Measurements from ENCODE around the gene ITM2B.

The ITM2B gene

GRCh38 chr13:48246102-48246501 lies 13.1 kb downstream of the ITM2B start:
- POLR2A ChIA-PET = interaction anchor here (1.3 kb wide), 1 partner anchor 13 kb away, joined by 4 read pairs; the partner anchor contains the start of gene ITM2B
- Histone ChIP-seq H3K36me3 (ENCODE audit: control insufficient read depth in 2 of 2, insufficient read depth in 1 of 2, low read length in 2 of 2) (no peaks in the 10 kb centered on the region; a peak in 1 of 3 replicates), H3K4me3 (ENCODE audit: low read depth, low read length) (no peak overlapping the region), H3K4me1 (ENCODE audit: control insufficient read depth, insufficient read depth, low read length) (peaks cover 3% of the 10 kb centered on the region; the same call in 1 of the 2 replicates), H3K9me3 (ENCODE audit: control insufficient read depth, insufficient read depth, low read depth, low read length) (no peaks in the 10 kb centered on the region), H3K27ac (ENCODE audit: extremely low read depth, low read depth, low read length) (no peak overlapping the region)
- TF ChIP-seq ZNF529 (tag by site-specific recombination; IDR thresholded peaks at IDR 0.05; ENCODE audit: insufficient replicate concordance) (no peak), ZNF335 (tag by site-specific recombination; conservative IDR thresholded peaks at IDR 0.05) (no peak), ELK4 (IDR thresholded peaks at IDR 0.05; ENCODE audit: borderline replicate concordance, low read depth, low read length) (no peak), REPIN1 (tag by site-specific recombination; IDR thresholded peaks at IDR 0.05; ENCODE audit: low read depth) (no peak), ZNF639 (tag by site-specific recombination; IDR thresholded peaks at IDR 0.05) (no peak), ZBTB17 (tag by site-specific recombination; IDR thresholded peaks at IDR 0.05) (no peak), ZSCAN18 (tag by site-specific recombination; IDR thresholded peaks at IDR 0.05) (no peak), SALL2 (tag by site-specific recombination; IDR thresholded peaks at IDR 0.05; ENCODE audit: borderline replicate concordance) (no peak), ZNF404 (tag by site-specific recombination; IDR thresholded peaks at IDR 0.05) (no peak), ZXDB (tag by site-specific recombination; IDR thresholded peaks at IDR 0.05) (no peak)
- CTCF ChIA-PET = no interaction called here

- CTCF ChIA-PET = no interaction called here
- H3K27ac ChIP-seq (ENCODE audit: extremely low read depth, low read depth, low read length) = no peak overlapping the region
- TF ChIP-seq ZNF10 (tag by site-specific recombination; IDR thresholded peaks at IDR 0.05) (peak; percentile 78), YY2 (tag by site-specific recombination; IDR thresholded peaks at IDR 0.05) (no peak)
- no peaks in the 10 kb centered on the region for H3K9me3 ChIP-seq (ENCODE audit: control insufficient read depth, insufficient read depth, low read depth, low read length)
- POLR2A ChIA-PET = no interaction called here
- H3K4me1 ChIP-seq (ENCODE audit: control insufficient read depth, insufficient read depth, low read length) = no peaks in the 10 kb centered on the region
- H3K4me3 ChIP-seq (ENCODE audit: low read depth, low read length) = no peak overlapping the region
- peaks cover 2 to 6% of the 10 kb centered on the region in 2 experiments; a peak in 2 of 3 replicates for H3K36me3 ChIP-seq (ENCODE audit: control insufficient read depth in 2 of 2, insufficient read depth in 1 of 2, low read length in 2 of 2)
These were observed 16.0 kb downstream of the ITM2B start for GRCh38 chr13:48249018-48249417.

- no peak overlapping the region for H3K4me3 ChIP-seq (ENCODE audit: low read depth, low read length)
- H3K9me3 ChIP-seq (ENCODE audit: control insufficient read depth, insufficient read depth, low read depth, low read length) = no peaks in the 10 kb centered on the region
- peaks cover 4 to 26% of the 10 kb centered on the region in 2 experiments for H3K36me3 ChIP-seq (ENCODE audit: control insufficient read depth in 2 of 2, insufficient read depth in 1 of 2, low read length in 2 of 2)
- 0 out of 2 replicates have a peak, but pooled peaks cover 2% of the 10 kb centered on the region for H3K4me1 ChIP-seq (ENCODE audit: control insufficient read depth, insufficient read depth, low read length)
- no peak overlapping the region for H3K27ac ChIP-seq (ENCODE audit: extremely low read depth, low read depth, low read length)
- no peak for TF ChIP-seq ZNF677 (tag by site-specific recombination; IDR thresholded peaks at IDR 0.05)
- no peak for TF ChIP-seq ZNF121 (tag by site-specific recombination; IDR thresholded peaks at IDR 0.05)
- TF ChIP-seq PBX3 (CRISPR knock-in tag; IDR thresholded peaks at IDR 0.05) = no peak
- no peak for TF ChIP-seq ZSCAN18 (tag by site-specific recombination; IDR thresholded peaks at IDR 0.05)
- ChIA-PET POLR2A (no interaction called here), CTCF (no interaction called here)
These were observed 18.6 kb downstream of the ITM2B start for GRCh38 chr13:48251611-48252081.

Data from HEK293 (cell line).